Esophagus squamous epithelium (tissue), 4 donors: ENCODE data around the gene PPP2R2C.

Experiments
- CTCF ChIP-seq, 6 experiments: fragments of 450-650 bp in 4 of 6; fragments of 200-600 bp in 2 of 6; sonication (generic) in 2 of 6; IDR thresholded peaks; one replicate each; pipeline ENCODE4 v1.5.1; 2016 to 2019; ENCODE audit warnings: antibody characterized with exemption in 6 of 6, mild to moderate bottlenecking in 4 of 6, moderate library complexity in 4 of 6
- POLR2A ChIP-seq, 4 donors: fragments of 450-650 bp; IDR thresholded peaks; one replicate each; pipeline ENCODE4 v1.6.1; 2017; ENCODE audit warnings: antibody characterized with exemption in 4 of 4, mild to moderate bottlenecking in 4 of 4, moderate library complexity in 3 of 4

- TF ChIP-seq CTCF (IDR thresholded peaks at IDR 0.05) (no peak), POLR2A (IDR thresholded peaks at IDR 0.05) (no peak)
These were observed 77.7 kb downstream of the PPP2R2C start for GRCh38 chr4:6394671-6395081.
